ENCODE data around the gene WDR4. TPM values are rescaled to one million over a fixed set of nuclear protein-coding genes. Genes with fewer than 3 reads are reported as not detected.
"Not testable (repeated sequence)": the region's sequence is repeated elsewhere in the genome, so short reads cannot be mapped to it uniquely, and the experiment has no call there.

The WDR4 gene
- total and polyA plus RNA-seq, 5 donors: 3.7 to 7.7 (median 4.7) TPM

GRCh38 chr21:42851812-42852665, 27.3 kb downstream of the WDR4 start:
- H3K4me1 ChIP-seq (ENCODE audit: control insufficient read depth, insufficient read depth, low read length): no peaks in the 10 kb centered on the region
- no peaks in the 10 kb centered on the region for H3K27me3 ChIP-seq (ENCODE audit: control insufficient read depth, insufficient read depth)
- 94% methylated on average over 19 of the region's 19 CpGs for WGBS
- H3K27ac ChIP-seq (ENCODE audit: low read length): no peak overlapping the region
- H3K9me3 ChIP-seq (ENCODE audit: control insufficient read depth, low read length): no peaks in the 10 kb centered on the region
- ATAC-seq (peak in 1 of 2 donors; percentile 7), DNase-seq (peak in 1 of 3 donors; percentile 38)
- intact Hi-C loops (cut with DNase I): no loop called here
- no peak overlapping the region for H3K4me3 ChIP-seq (ENCODE audit: low read length)

DNA sequence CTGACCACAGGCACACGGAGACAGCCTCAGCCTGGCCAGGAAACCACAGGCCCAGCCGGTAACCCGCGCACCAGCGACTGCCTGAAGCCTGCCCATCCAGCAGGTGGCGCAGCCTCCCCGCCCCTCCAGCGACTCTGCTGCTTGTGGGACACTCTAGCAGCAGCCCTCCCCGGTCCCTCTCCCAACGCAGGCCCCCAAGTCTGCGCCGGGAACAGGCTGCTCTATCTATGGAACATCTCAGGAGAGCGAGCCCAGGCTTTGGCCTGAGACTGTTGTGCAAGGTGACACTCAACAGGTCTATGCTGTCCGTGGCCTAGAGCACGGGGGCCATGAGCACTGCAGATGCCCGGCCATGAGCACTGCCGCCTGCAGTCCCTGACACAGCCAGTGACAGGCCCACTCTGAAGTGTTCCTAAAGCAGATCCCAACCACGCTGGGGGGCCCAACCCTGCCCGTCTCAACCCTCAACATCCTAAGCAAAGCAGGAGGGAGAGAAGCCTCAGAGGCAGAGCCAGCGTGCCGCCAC, 28.4 kb downstream of the WDR4 start:
- Histone ChIP-seq H3K9me3 (ENCODE audit: control insufficient read depth, low read length) (no peaks in the 10 kb centered on the region), H3K27me3 (ENCODE audit: control insufficient read depth, insufficient read depth) (no peaks in the 10 kb centered on the region), H3K4me1 (ENCODE audit: control insufficient read depth, insufficient read depth, low read length) (no peaks in the 10 kb centered on the region), H3K27ac (ENCODE audit: low read length) (no peak overlapping the region), H3K4me3 (ENCODE audit: low read length) (no peak overlapping the region)
- ATAC-seq (no peak), DNase-seq (peak in 1 of 3 donors; percentile 57)
- WGBS: 82% methylated on average over 21 of the region's 21 CpGs
- intact Hi-C loops (cut with DNase I): no loop called here

DNA sequence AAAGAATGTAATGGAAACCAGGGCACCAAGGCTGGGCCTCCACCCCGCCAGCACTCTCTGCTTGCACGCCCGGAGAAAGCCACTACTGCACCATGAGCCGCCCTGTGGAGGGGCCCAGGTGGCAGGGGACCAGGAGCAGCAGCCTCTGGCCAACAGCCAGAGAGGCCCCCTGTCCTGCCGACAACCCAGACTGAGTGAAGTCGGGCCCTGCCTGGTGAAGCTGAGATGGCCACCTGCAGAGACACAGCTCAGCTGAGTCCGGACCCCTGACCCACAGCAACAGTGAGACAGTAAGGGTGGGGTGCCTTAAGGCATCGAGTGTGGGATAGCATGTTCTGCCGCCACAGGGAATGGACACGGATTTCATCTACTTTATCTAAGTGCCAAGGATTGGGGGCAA, 28.9 kb downstream of the WDR4 start:
- DNase-seq: peak in 2 of 3 donors; percentile 42 to 59
- H3K27me3 ChIP-seq (ENCODE audit: control insufficient read depth, insufficient read depth): no peaks in the 10 kb centered on the region
- intact Hi-C loops (cut with DNase I): no loop called here
- H3K4me3 ChIP-seq (ENCODE audit: low read length): no peak overlapping the region
- no peak for ATAC-seq
- H3K4me1 ChIP-seq (ENCODE audit: control insufficient read depth, insufficient read depth, low read length): no peaks in the 10 kb centered on the region
- H3K27ac ChIP-seq (ENCODE audit: low read length): no peak overlapping the region
- 93% methylated on average over 10 of the region's 10 CpGs for WGBS
- no peaks in the 10 kb centered on the region for H3K9me3 ChIP-seq (ENCODE audit: control insufficient read depth, low read length)

- DNase-seq (peak in 2 of 3 donors; percentile 34 to 48), ATAC-seq (no peak)
- Histone ChIP-seq H3K4me3 (ENCODE audit: low read length) (no peak overlapping the region), H3K27me3 (ENCODE audit: control insufficient read depth, insufficient read depth) (no peaks in the 10 kb centered on the region), H3K9me3 (ENCODE audit: control insufficient read depth, low read length) (no peaks in the 10 kb centered on the region), H3K27ac (ENCODE audit: low read length) (no peak overlapping the region), H3K4me1 (ENCODE audit: control insufficient read depth, insufficient read depth, low read length) (no peaks in the 10 kb centered on the region)
- intact Hi-C loops (cut with DNase I): no loop called here
- 94% methylated on average over 29 of the region's 29 CpGs for WGBS
Measured at GRCh38 chr21:42849759-42850412, 29.5 kb downstream of the WDR4 start.

- no peaks in the 10 kb centered on the region for H3K27me3 ChIP-seq (ENCODE audit: control insufficient read depth, insufficient read depth)
- intact Hi-C loops (cut with DNase I): no loop called here
- H3K4me3 ChIP-seq (ENCODE audit: low read length): no peak overlapping the region
- H3K9me3 ChIP-seq (ENCODE audit: control insufficient read depth, low read length): no peaks in the 10 kb centered on the region
- ATAC-seq (no peak), DNase-seq (peak in 2 of 3 donors; percentile 15 to 45)
- WGBS: 90% methylated on average over 54 of the region's 54 CpGs
- H3K27ac ChIP-seq (ENCODE audit: low read length): no peak overlapping the region
- H3K4me1 ChIP-seq (ENCODE audit: control insufficient read depth, insufficient read depth, low read length): no peaks in the 10 kb centered on the region
Measured at GRCh38 chr21:42848932-42849758, 30.2 kb downstream of the WDR4 start.

GRCh38 chr21:42848144-42848931, 31.0 kb downstream of the WDR4 start:
- WGBS: 98% methylated on average over 95 of the region's 95 CpGs

DNA sequence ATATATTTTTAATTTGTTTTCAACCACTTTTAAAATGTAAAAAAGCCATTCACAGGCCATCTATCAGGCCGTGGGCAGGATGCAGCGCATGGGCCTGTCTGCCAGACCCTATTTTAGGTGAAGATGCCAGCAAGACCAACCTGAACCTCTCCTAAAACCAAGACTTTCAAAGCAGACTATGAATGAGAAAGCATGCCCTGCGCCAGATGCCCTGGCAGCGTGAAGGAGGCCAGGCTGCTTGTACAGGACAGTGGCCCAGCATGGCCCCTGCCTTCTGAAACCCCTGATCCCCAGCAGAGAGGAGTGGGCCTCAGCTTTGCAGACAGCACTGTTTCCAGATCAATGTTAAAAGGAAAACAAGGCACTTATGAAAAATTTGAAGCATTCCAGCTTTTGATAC, 31.6 kb downstream of the WDR4 start:
- 93% methylated on average over 4 of the region's 4 CpGs for WGBS
- Histone ChIP-seq H3K27ac (ENCODE audit: low read length) (no peak overlapping the region), H3K4me3 (ENCODE audit: low read length) (no peak overlapping the region), H3K4me1 (ENCODE audit: control insufficient read depth, insufficient read depth, low read length) (no peaks in the 10 kb centered on the region), H3K9me3 (ENCODE audit: control insufficient read depth, low read length) (no peaks in the 10 kb centered on the region), H3K27me3 (ENCODE audit: control insufficient read depth, insufficient read depth) (no peaks in the 10 kb centered on the region)
- peak in 1 of 3 donors; percentile 22 for DNase-seq
- intact Hi-C loops (cut with DNase I): no loop called here
- no peak for ATAC-seq

More at GRCh38 chr21:42848144-42848931, 31.0 kb downstream of the WDR4 start:
- intact Hi-C loops (cut with DNase I); H3K4me3 ChIP-seq (ENCODE audit: low read length); H3K9me3 ChIP-seq (ENCODE audit: control insufficient read depth, low read length); H3K27ac ChIP-seq (ENCODE audit: low read length); ATAC-seq; H3K4me1 ChIP-seq (ENCODE audit: control insufficient read depth, insufficient read depth, low read length); H3K27me3 ChIP-seq (ENCODE audit: control insufficient read depth, insufficient read depth): not testable (repeated sequence)
- peak in 2 of 3 donors; percentile 7 to 30 for DNase-seq

DNA sequence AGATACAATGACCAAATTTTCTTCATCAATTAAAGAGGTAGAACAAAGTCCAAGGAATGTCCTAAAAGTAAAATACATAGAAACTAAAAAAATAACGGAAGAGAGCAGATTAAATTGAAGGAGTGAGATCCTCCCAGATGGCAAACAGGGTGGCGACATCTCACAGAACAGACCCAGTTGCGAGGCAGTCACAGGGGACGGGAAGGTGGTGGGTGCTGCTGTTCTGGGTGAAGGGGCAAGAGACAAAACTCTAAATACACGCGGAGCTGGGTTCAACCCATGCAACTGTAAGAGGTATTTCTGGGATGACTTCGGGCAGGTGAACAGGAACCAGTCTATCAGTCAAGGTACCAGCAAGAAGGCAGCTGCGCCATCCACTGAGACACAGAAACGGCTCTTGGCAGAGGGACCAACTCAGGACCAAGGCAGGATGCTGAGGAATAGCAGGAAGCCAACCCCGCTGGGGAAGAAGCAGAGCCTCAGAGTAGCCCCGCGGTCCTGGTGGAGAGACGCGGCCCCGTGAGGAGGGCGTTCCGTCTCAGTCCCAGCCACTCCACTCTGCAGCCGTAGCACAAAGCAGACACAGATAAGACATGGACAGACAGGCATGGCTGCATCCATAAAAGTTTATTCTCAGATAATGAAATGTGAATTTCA, 32.2 kb downstream of the WDR4 start:
- Histone ChIP-seq H3K4me3 (ENCODE audit: low read length) (no peak overlapping the region), H3K27me3 (ENCODE audit: control insufficient read depth, insufficient read depth) (no peaks in the 10 kb centered on the region), H3K27ac (ENCODE audit: low read length) (no peak overlapping the region), H3K4me1 (ENCODE audit: control insufficient read depth, insufficient read depth, low read length) (no peaks in the 10 kb centered on the region), H3K9me3 (ENCODE audit: control insufficient read depth, low read length) (no peaks in the 10 kb centered on the region)
- ATAC-seq: no peak
- WGBS: 79% methylated on average over 18 of the region's 18 CpGs
- peak in 2 of 3 donors; percentile 28 to 37 for DNase-seq
- intact Hi-C loops (cut with DNase I): no loop called here

- DNase-seq: peak in 2 of 3 donors; percentile 9 to 37
- Histone ChIP-seq H3K4me1 (ENCODE audit: control insufficient read depth, insufficient read depth, low read length) (no peaks in the 10 kb centered on the region), H3K9me3 (ENCODE audit: control insufficient read depth, low read length) (no peaks in the 10 kb centered on the region), H3K4me3 (ENCODE audit: low read length) (no peak overlapping the region), H3K27ac (ENCODE audit: low read length) (no peak overlapping the region), H3K27me3 (ENCODE audit: control insufficient read depth, insufficient read depth) (no peaks in the 10 kb centered on the region)
- ATAC-seq: no peak
- 90% methylated on average over 10 of the region's 10 CpGs for WGBS
- intact Hi-C loops (cut with DNase I): no loop called here
Measured at GRCh38 chr21:42846221-42846620, 33.1 kb downstream of the WDR4 start.
